GM21723 (cell line): ENCODE data around the gene ZDHHC5.
"Not testable (repeated sequence)": the region's sequence is repeated elsewhere in the genome, so short reads cannot be mapped to it uniquely, and the experiment has no call there.

Source experiments
- ATAC-seq: cut with Tn5 transposase; IDR thresholded peaks from one replicate; pipeline ENCODE4 v1.9.1; 2021; ENCODE audit warnings: mild to moderate bottlenecking, moderate library complexity; ENCODE audit not compliant: unreplicated experiment

The ZDHHC5 gene

DNA sequence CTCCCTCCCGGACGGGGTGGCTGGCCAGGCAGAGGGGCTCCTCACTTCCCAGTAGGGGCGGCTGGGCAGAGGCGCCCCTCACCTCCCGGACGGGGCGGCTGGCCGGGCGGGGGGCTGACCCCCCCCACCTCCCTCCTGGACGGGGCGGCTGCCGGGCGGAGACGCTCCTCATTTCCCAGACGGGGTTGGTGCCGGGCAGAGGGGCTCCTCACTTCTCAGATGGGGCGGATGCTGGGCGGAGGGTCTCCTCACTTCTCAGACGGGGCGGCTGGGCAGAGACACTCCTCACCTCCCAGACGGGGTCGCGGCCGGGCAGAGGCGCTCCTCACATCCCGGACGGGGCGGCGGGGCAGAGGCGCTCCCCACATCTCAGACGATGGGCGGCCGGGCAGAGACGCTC, 48.8 kb downstream of the ZDHHC5 start:
- ATAC-seq = not testable (repeated sequence)

DNA sequence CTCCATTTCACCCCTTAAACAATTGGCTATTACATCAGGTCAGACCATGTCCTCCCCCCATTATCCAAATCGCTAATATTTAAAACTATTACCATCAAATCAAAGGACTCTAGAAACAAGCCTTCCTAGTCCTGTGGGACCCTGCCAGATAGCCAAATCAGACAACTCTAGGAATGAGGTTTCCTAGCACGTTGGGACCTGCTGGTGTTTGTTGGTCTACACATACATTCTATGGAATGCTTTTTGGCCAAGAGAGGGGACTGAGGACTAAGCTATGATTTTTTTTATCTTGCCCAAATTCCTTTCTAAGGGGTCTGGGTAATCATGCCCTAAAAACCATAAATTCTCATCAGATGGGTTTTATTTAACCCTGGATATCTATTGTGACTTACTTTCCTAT, 59.3 kb downstream of the ZDHHC5 start:
- no peak for ATAC-seq

- no peak for ATAC-seq
These were observed 60.9 kb downstream of the ZDHHC5 start for GRCh38 chr11:57728829-57729228.

DNA sequence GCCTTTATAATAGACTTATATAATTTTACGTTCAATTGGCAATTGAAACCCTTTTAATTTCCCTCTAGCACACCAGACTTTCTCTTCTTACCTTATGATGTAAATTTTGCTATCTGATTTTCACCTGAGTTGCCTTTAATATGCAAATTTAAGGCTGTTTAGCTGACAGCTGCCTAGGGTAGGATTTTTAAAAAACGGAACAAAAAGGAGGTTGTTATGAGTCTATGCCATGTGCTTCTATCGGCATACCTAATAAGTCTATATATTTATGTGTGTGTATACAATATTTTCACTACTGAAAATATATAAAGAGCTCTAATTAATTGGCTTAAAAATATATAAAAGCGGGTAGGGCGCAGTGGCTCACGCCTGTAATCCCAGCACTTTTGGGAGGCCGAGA, 61.6 kb downstream of the ZDHHC5 start:
- ATAC-seq = no peak

DNA sequence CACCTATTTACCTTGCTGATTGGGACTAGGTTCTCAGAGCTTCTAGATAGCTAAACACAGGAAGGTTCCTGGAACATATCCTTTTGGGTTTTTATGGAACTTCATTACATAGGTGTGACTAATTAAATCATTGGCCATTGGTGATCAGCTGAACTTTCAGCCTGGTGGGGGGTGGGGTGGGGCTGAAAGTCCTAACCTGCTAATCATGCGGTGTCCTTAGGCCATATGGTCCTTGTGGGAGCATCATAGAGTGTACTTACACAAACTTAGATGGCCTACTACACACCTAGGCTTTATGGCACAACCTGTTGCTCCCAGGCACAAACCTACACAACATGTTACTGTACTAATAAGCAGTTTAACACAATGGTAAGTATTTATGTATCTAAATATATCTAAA, 64.7 kb downstream of the ZDHHC5 start:
- no peak for ATAC-seq

DNA sequence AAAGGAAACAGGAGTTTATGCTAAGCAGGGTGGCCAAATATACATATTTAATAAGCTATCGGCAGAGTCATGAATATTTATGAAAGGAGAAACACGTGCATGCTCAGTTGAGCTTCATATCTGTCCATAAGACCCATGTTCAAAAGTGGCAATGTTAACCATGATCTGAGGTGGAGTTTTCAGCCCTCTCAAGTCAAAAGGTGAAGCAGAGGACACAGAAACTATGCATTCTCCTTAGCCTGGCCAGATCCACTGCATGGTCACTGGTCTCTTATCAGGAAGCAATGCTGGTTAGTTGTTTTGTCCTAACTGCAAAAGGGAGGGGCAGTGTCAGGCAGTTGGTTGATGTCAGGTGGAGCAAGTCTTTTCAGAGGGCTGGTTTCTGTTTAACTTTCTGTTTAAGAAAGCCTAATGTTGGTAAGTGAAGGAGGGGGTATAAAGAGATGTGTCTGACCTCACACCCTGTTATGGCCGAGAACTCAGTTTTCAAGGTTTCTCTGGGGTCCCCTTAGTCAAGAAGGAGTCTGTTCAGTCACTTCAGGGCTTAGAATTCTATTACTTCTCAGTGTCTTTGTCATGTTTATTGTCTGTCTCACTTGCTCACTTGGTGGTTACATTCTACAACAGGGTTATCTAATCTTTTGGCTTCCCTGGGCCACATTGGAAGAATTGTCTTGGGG, 67.8 kb downstream of the ZDHHC5 start:
- ATAC-seq = peak; percentile 48

GRCh38 chr11:57741132-57742086, 73.5 kb downstream of the ZDHHC5 start, which contains the start of gene SELENOH:
TSS of gene SELENOH (plus strand) at chr11:57741491. CDS start at chr11:57741596, 105 bp downstream.
- ATAC-seq = peak; percentile 93

DNA sequence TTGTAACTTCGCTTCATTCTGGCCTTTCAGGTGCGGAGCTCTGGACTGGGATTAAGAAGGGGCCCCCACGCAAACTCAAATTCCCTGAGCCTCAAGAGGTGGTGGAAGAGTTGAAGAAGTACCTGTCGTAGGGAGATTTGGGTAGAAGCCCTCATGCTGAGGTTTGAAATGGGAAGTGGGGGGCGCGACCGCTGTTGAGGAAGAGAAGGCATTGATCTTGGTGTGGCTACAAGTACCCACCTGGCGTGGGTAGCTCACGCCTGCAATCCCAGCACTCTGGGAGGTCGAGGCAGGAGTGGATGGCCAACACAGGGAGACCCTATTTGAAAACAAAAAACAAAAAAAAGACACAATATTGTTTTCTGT, 74.2 kb downstream of the ZDHHC5 start:
- ATAC-seq = no peak

GRCh38 chr11:57744357-57744756, 76.4 kb downstream of the ZDHHC5 start:
- ATAC-seq = no peak

GRCh38 chr11:57745206-57745605, 77.3 kb downstream of the ZDHHC5 start:
- ATAC-seq = no peak

- no peak for ATAC-seq
These were observed 79.0 kb downstream of the ZDHHC5 start for GRCh38 chr11:57746920-57747319.
